GM18909 (cell line): ENCODE results near the gene SNAI3.

ENCODE experiments used
- ATAC-seq: cut with Tn5 transposase; IDR thresholded peaks from one replicate; pipeline ENCODE4 v1.9.1; 2021; ENCODE audit warnings: mild to moderate bottlenecking; ENCODE audit not compliant: unreplicated experiment, poor library complexity

SNAI3 gene

GRCh38 chr16:88686439-88687253 lies at the start of gene SNAI3:
Gene SNAI3 (minus strand): TSS chr16:88686507. CDS start chr16:88686406, 101 bp downstream.
- peak; percentile 81 for ATAC-seq

GRCh38 chr16:88736088-88736487 lies 49.8 kb upstream of the SNAI3 start:
- no peak for ATAC-seq

GRCh38 chr16:88735616-88736015 lies 49.3 kb upstream of the SNAI3 start:
- no peak for ATAC-seq

GRCh38 chr16:88735121-88735520 lies 48.8 kb upstream of the SNAI3 start:
- no peak for ATAC-seq

- no peak for ATAC-seq
Measured at GRCh38 chr16:88734361-88734728, 48.0 kb upstream of the SNAI3 start.

GRCh38 chr16:88733630-88734360 lies 47.5 kb upstream of the SNAI3 start:
- ATAC-seq, result no peak

- ATAC-seq, result no peak
Measured at GRCh38 chr16:88732961-88733294, 46.6 kb upstream of the SNAI3 start.

GRCh38 chr16:88732172-88732960 lies 46.1 kb upstream of the SNAI3 start:
- ATAC-seq, result no peak

GRCh38 chr16:88731699-88732098 lies 45.4 kb upstream of the SNAI3 start:
- ATAC-seq, result no peak

- ATAC-seq, result no peak
Measured at GRCh38 chr16:88730632-88731607, 44.6 kb upstream of the SNAI3 start.

GRCh38 chr16:88727871-88728270 lies 41.6 kb upstream of the SNAI3 start:
- ATAC-seq, result no peak

GRCh38 chr16:88726981-88727380 lies 40.7 kb upstream of the SNAI3 start:
- ATAC-seq, result no peak

GRCh38 chr16:88726408-88726749 lies 40.1 kb upstream of the SNAI3 start:
- ATAC-seq, result no peak

- ATAC-seq, result no peak
Measured at GRCh38 chr16:88725609-88726407, 39.5 kb upstream of the SNAI3 start.

GRCh38 chr16:88724855-88725555 lies 38.7 kb upstream of the SNAI3 start:
- ATAC-seq, result no peak

GRCh38 chr16:88723911-88724310 lies 37.6 kb upstream of the SNAI3 start:
- ATAC-seq, result no peak

- ATAC-seq, result no peak
Measured at GRCh38 chr16:88723507-88723887, 37.2 kb upstream of the SNAI3 start.

- ATAC-seq, result no peak
Measured at GRCh38 chr16:88722784-88723506, 36.6 kb upstream of the SNAI3 start.
